ENCODE data around the gene MT2A. TPM values are rescaled to one million over a fixed set of nuclear protein-coding genes. Genes with fewer than 3 reads are reported as not detected.

Gene MT2A
- total and polyA plus RNA-seq, 2 experiments from 2014 or later: 70.3 to 1,143 TPM

GRCh38 chr16:56607675-56608042, 725 bp upstream of the MT2A start:
- no peaks in the 10 kb centered on the region for H3K9me2 ChIP-seq (replicated peaks; ENCODE audit: insufficient read depth)
- H4K20me1 ChIP-seq (ENCODE audit: insufficient read depth, poor library complexity, severe bottlenecking): no peaks in the 10 kb centered on the region
- H3K4me3 ChIP-seq: no peak overlapping the region
- no peak overlapping the region for H2AFZ ChIP-seq
- H3K4me1 ChIP-seq (ENCODE audit: insufficient read depth): peaks cover 26% of the 10 kb centered on the region
- 83% methylated on average over 2 of the region's 2 CpGs for WGBS (ENCODE audit: low lambda C conversion rate, missing lambda C conversion rate)
- no peaks in the 10 kb centered on the region for H3K36me3 ChIP-seq (replicated peaks; ENCODE audit: insufficient read depth, low read depth)
- no peaks in the 10 kb centered on the region for H3K9me3 ChIP-seq (ENCODE audit: low read depth)
- no peaks in the 10 kb centered on the region for H3K79me2 ChIP-seq
- TF ChIP-seq CTCF (IDR thresholded peaks at IDR 0.05; ENCODE audit: poor library complexity) (no peak), EZH2 (IDR thresholded peaks at IDR 0.05; ENCODE audit: borderline replicate concordance) (no peak), EZH2phosphoT487 (IDR thresholded peaks at IDR 0.05; ENCODE audit: low read depth, severe bottlenecking, unreplicated experiment) (no peak)
- peaks cover 4% of the 10 kb centered on the region for H3K27me3 ChIP-seq
- H3K27ac ChIP-seq: peak overlapping the region; percentile 87
- H3K4me2 ChIP-seq: peak overlapping the region; percentile 77
- DNase-seq (ENCODE audit: low spot score): no peak

- WGBS (ENCODE audit: low lambda C conversion rate, missing lambda C conversion rate): 5% methylated on average over 21 of the region's 21 CpGs
- peak overlapping the region; percentile 12 for H3K27ac ChIP-seq
These were observed 585 bp downstream of the MT2A start for GRCh38 chr16:56608876-56609462.

GRCh38 chr16:56609463-56609921, 1.1 kb downstream of the MT2A start:
- Histone ChIP-seq H2AFZ (no peak overlapping the region), H3K9me2 (replicated peaks; ENCODE audit: insufficient read depth) (no peaks in the 10 kb centered on the region)

More at GRCh38 chr16:56608876-56609462, 585 bp downstream of the MT2A start:
- TF ChIP-seq EZH2 (IDR thresholded peaks at IDR 0.05; ENCODE audit: borderline replicate concordance) (no peak), CTCF (IDR thresholded peaks at IDR 0.05; ENCODE audit: poor library complexity) (no peak), EZH2phosphoT487 (IDR thresholded peaks at IDR 0.05; ENCODE audit: low read depth, severe bottlenecking, unreplicated experiment) (no peak)
- H3K9me2 ChIP-seq (replicated peaks; ENCODE audit: insufficient read depth): no peaks in the 10 kb centered on the region
- H2AFZ ChIP-seq: no peak overlapping the region
- H3K4me2 ChIP-seq: peak overlapping the region; percentile 82
- peaks cover 4% of the 10 kb centered on the region for H3K27me3 ChIP-seq
- no peaks in the 10 kb centered on the region for H3K79me2 ChIP-seq
- H3K4me3 ChIP-seq: no peak overlapping the region
- no peaks in the 10 kb centered on the region for H4K20me1 ChIP-seq (ENCODE audit: insufficient read depth, poor library complexity, severe bottlenecking)
- no peaks in the 10 kb centered on the region for H3K9me3 ChIP-seq (ENCODE audit: low read depth)
- H3K4me1 ChIP-seq (ENCODE audit: insufficient read depth): peaks cover 26% of the 10 kb centered on the region
- no peaks in the 10 kb centered on the region for H3K36me3 ChIP-seq (replicated peaks; ENCODE audit: insufficient read depth, low read depth)
- DNase-seq (ENCODE audit: low spot score): no peak

More at GRCh38 chr16:56609463-56609921, 1.1 kb downstream of the MT2A start:
- Histone ChIP-seq H3K9me3 (ENCODE audit: low read depth) (no peaks in the 10 kb centered on the region), H3K79me2 (no peaks in the 10 kb centered on the region), H3K4me3 (peak overlapping the region; percentile 6), H3K4me2 (peak overlapping the region; percentile 82), H3K27ac (peak overlapping the region; percentile 12), H3K4me1 (ENCODE audit: insufficient read depth) (peaks cover 26% of the 10 kb centered on the region), H3K27me3 (peaks cover 4% of the 10 kb centered on the region), H4K20me1 (ENCODE audit: insufficient read depth, poor library complexity, severe bottlenecking) (no peaks in the 10 kb centered on the region), H3K36me3 (replicated peaks; ENCODE audit: insufficient read depth, low read depth) (no peaks in the 10 kb centered on the region)
- 6% methylated on average over 6 of the region's 6 CpGs for WGBS (ENCODE audit: low lambda C conversion rate, missing lambda C conversion rate)
- peak; percentile 72 for DNase-seq (ENCODE audit: low spot score)
- TF ChIP-seq EZH2phosphoT487 (IDR thresholded peaks at IDR 0.05; ENCODE audit: low read depth, severe bottlenecking, unreplicated experiment) (no peak), EZH2 (IDR thresholded peaks at IDR 0.05; ENCODE audit: borderline replicate concordance) (no peak), CTCF (IDR thresholded peaks at IDR 0.05; ENCODE audit: poor library complexity) (no peak)
